A673 (cell line): ENCODE measurements around the gene SLC39A12. TPM values are rescaled to one million over a fixed set of nuclear protein-coding genes. Genes with fewer than 3 reads are reported as not detected.

Experiments used
- BruUV-seq: library from RNA; stranded (reverse); fragments of 400-500 nt; replicated peaks from 2 replicates; lab custom pipeline; 2021; lab: Mats Ljungman, UMichigan
- CTCF ChIA-PET: fragments of 300-600 bp; sonication (Branson Sonifier 250); formaldehyde crosslinking; loops from one replicate; lab custom pipeline; 2022; ENCODE audit warnings: antibody characterized with exemption; lab: Charles Lee
- POLR2A ChIA-PET: fragments of 300-600 bp; sonication (Branson Sonifier 250); formaldehyde crosslinking; loops from one replicate; lab custom pipeline; 2022; ENCODE audit warnings: antibody characterized with exemption; ENCODE audit not compliant: low non-redundant PET; lab: Charles Lee
- DNase-seq: peaks from one replicate; pipeline ENCODE4 v3.0.0-alpha.2; 2015; ENCODE audit warnings: low spot score
- H3K27ac ChIP-seq: fragments of 200-600 bp; sonication (generic); 2 replicates; pipeline ENCODE4 v1.5.1; 2016; ENCODE audit warnings: mixed run types, low read depth, mild to moderate bottlenecking, mixed read lengths, antibody characterized with exemption, low read length; ENCODE audit not compliant: poor library complexity, severe bottlenecking
- H3K27me3 ChIP-seq: fragments of 200-600 bp; sonication (generic); replicated peaks from 2 replicates; pipeline ENCODE4 v1.6.1; 2017; ENCODE audit warnings: mixed run types, low read depth, mild to moderate bottlenecking, mixed read lengths, antibody characterized with exemption, low read length; ENCODE audit not compliant: insufficient read depth, poor library complexity
- H3K36me3 ChIP-seq: fragments of 200-600 bp; sonication (generic); 2 replicates; pipeline ENCODE4 v1.6.1; 2016; ENCODE audit warnings: mixed run types, mild to moderate bottlenecking, mixed read lengths, antibody characterized with exemption, low read length; ENCODE audit not compliant: insufficient read depth, poor library complexity, severe bottlenecking
- H3K4me1 ChIP-seq: fragments of 200-600 bp; sonication (generic); 2 replicates; pipeline ENCODE4 v1.6.1; 2017; ENCODE audit warnings: mixed run types, mild to moderate bottlenecking, mixed read lengths, antibody characterized with exemption, low read length; ENCODE audit not compliant: insufficient read depth, poor library complexity, severe bottlenecking
- H3K4me3 ChIP-seq: fragments of 200-600 bp; sonication (generic); 2 replicates; pipeline ENCODE4 v1.5.1; 2016; ENCODE audit warnings: low read depth, mixed run types, mild to moderate bottlenecking, mixed read lengths, low read length; ENCODE audit not compliant: poor library complexity, severe bottlenecking
- H3K9me3 ChIP-seq: fragments of 200-600 bp; sonication (generic); 2 replicates; pipeline ENCODE4 v1.6.1; 2016; ENCODE audit warnings: mixed run types, low read depth, mild to moderate bottlenecking, mixed read lengths, antibody characterized with exemption, low read length; ENCODE audit not compliant: poor library complexity, severe bottlenecking
- CTCF ChIP-seq: fragments of 300-800, 200-600 bp; sonication (generic); conservative IDR thresholded peaks from 2 replicates; pipeline ENCODE4 v1.5.1; 2017; ENCODE audit warnings: low read depth, mild to moderate bottlenecking, antibody characterized with exemption, low read length, moderate library complexity, mixed read lengths
- EZH2 ChIP-seq: fragments of 200-600 bp; sonication (generic); IDR thresholded peaks from 2 replicates; pipeline ENCODE4 v1.6.1; 2017; ENCODE audit warnings: borderline replicate concordance, low read depth, mild to moderate bottlenecking, mixed read lengths, antibody characterized with exemption, low read length; ENCODE audit not compliant: poor library complexity, severe bottlenecking
- intact Hi-C: fragments of 100-400 bp; cut with micrococcal nuclease; formaldehyde crosslinking; loops from one replicate; pipeline ENCODE4 v1.10.0; 2022; ENCODE audit not compliant: unreplicated experiment
- total RNA-seq: library from RNA; stranded (reverse); gene quantifications from 2 replicates; pipeline ENCODE4 v1.2.3, GENCODE V29; 2021

SLC39A12 gene
- total RNA-seq, 1 experiment from 2014 or later: not detected

- Histone ChIP-seq H3K36me3 (no peaks in the 10 kb centered on the region), H3K27ac (no peak overlapping the region), H3K4me1 (no peaks in the 10 kb centered on the region), H3K27me3 (no peaks in the 10 kb centered on the region), H3K4me3 (no peak overlapping the region), H3K9me3 (peaks cover 6% of the 10 kb centered on the region)
- ChIA-PET CTCF (no interaction called here), POLR2A (no interaction called here)
- TF ChIP-seq EZH2 (no peak), CTCF (no peak)
- BruUV-seq: no TSS peak
- no peak for DNase-seq
- intact Hi-C loops: no loop called here
Observed at GRCh38 chr10:17974505-17974904, 22.8 kb downstream of the SLC39A12 start.

- BruUV-seq: no TSS peak
- Histone ChIP-seq H3K4me3 (no peak overlapping the region), H3K27ac (no peak overlapping the region), H3K9me3 (no peaks in the 10 kb centered on the region), H3K36me3 (no peaks in the 10 kb centered on the region), H3K4me1 (no peaks in the 10 kb centered on the region), H3K27me3 (no peaks in the 10 kb centered on the region)
- CTCF ChIA-PET: no interaction called here
- intact Hi-C loops: no loop called here
- POLR2A ChIA-PET: no interaction called here
- TF ChIP-seq EZH2 (no peak), CTCF (no peak)
- DNase-seq: no peak
Observed at GRCh38 chr10:17980846-17981565, 29.3 kb downstream of the SLC39A12 start.

GRCh38 chr10:17981766-17982380 lies 30.2 kb downstream of the SLC39A12 start:
- POLR2A ChIA-PET: interaction anchor here (0.6 kb wide), 2 partner anchors 410 to 691 kb away, joined by 3 to 6 read pairs; no protein-coding TSS in a partner anchor
- intact Hi-C loops: no loop called here
- CTCF ChIA-PET: no interaction called here
- H3K36me3 ChIP-seq: no peaks in the 10 kb centered on the region
- H3K4me1 ChIP-seq: no peaks in the 10 kb centered on the region
- DNase-seq: peak; percentile 13
- H3K27ac ChIP-seq: no peak overlapping the region
- no TSS peak for BruUV-seq
- no peak for TF ChIP-seq CTCF
- no peak for TF ChIP-seq EZH2
- no peaks in the 10 kb centered on the region for H3K9me3 ChIP-seq
- H3K4me3 ChIP-seq: no peak overlapping the region
- H3K27me3 ChIP-seq: no peaks in the 10 kb centered on the region
